SK-MEL-5 (cell line): ENCODE measurements around the gene CC2D1B. TPM values are rescaled to one million over a fixed set of nuclear protein-coding genes. Genes with fewer than 3 reads are reported as not detected.
"Not testable (repeated sequence)": the region's sequence is repeated elsewhere in the genome, so short reads cannot be mapped to it uniquely, and the experiment has no call there.

ENCODE experiments used
- DNase-seq: peaks from one replicate; pipeline ENCODE4 v3.0.0-alpha.2; 2016; ENCODE audit warnings: low read depth, low spot score
- in situ Hi-C: cut with HindIII; loops from 2 replicates; pipeline ENCODE4 v1.10.0; 2016; ENCODE audit warnings: low sequenced_read_pairs, high pct_unique_total_duplicates, low pct_unique_long_range_greater_than_20kb
- polyA plus RNA-seq, 2 experiments: library from polyadenylated mRNA; depleted of rRNA; stranded (reverse); fragments of >200 nt; gene quantifications; 2 replicates each; pipeline ENCODE4 v1.2.3, GENCODE V29; 2015
- total RNA-seq: library from RNA; depleted of rRNA; stranded (reverse); fragments of >200 nt; shearing (Covaris generic); gene quantifications from 2 replicates; pipeline ENCODE4 v1.2.3, GENCODE V29; 2014; rRNA removed

The CC2D1B gene
- 38.5 and 41.9 TPM in 2 replicates for total RNA-seq
- 38.2 and 51.8 TPM in 2 replicates for polyA plus RNA-seq (2015; cell fraction: cytosol; rRNA removed)
- polyA plus RNA-seq (2015; cell fraction: nucleus; rRNA removed), result 143 and 151 TPM in 2 replicates

- in situ Hi-C loops, result no loop called here
- DNase-seq, result peak; percentile 96
These were observed at the start of gene CC2D1B for GRCh38 chr1:52365746-52366516. Gene CC2D1B, minus strand, starts transcription at chr1:52366205. Its CDS starts 1,585 bp downstream, at chr1:52364620.

GRCh38 chr1:52414942-52415341, 48.9 kb upstream of the CC2D1B start:
- DNase-seq, result no peak
- in situ Hi-C loops, result no loop called here

- in situ Hi-C loops, result no loop called here
- DNase-seq, result no peak
These were observed 47.5 kb upstream of the CC2D1B start for GRCh38 chr1:52413410-52413989.

- no peak for DNase-seq
- in situ Hi-C loops, result no loop called here
These were observed 39.0 kb upstream of the CC2D1B start for GRCh38 chr1:52404975-52405338.

- DNase-seq, result peak; percentile 96
- in situ Hi-C loops, result no loop called here
These were observed 38.3 kb upstream of the CC2D1B start, which contains the start of the genes ORC1 and PRPF38A for GRCh38 chr1:52404116-52404974. Gene ORC1, minus strand, starts transcription at chr1:52404423. Its CDS starts 2,200 bp downstream, at chr1:52402223. Gene PRPF38A, plus strand, starts transcription at chr1:52404602. Its CDS starts 148 bp downstream, at chr1:52404750.

- in situ Hi-C loops, result no loop called here
- peak; percentile 54 for DNase-seq
These were observed 37.6 kb upstream of the CC2D1B start for GRCh38 chr1:52403566-52404115.

- no peak for DNase-seq
- in situ Hi-C loops, result no loop called here
These were observed 36.8 kb upstream of the CC2D1B start for GRCh38 chr1:52402860-52403240.

GRCh38 chr1:52400131-52400530, 34.1 kb upstream of the CC2D1B start:
- in situ Hi-C loops, result no loop called here

GRCh38 chr1:52399629-52400028, 33.6 kb upstream of the CC2D1B start:
- DNase-seq, result no peak
- in situ Hi-C loops, result no loop called here

More at GRCh38 chr1:52400131-52400530, 34.1 kb upstream of the CC2D1B start:
- no peak for DNase-seq

GRCh38 chr1:52393174-52393573, 27.2 kb upstream of the CC2D1B start:
- in situ Hi-C loops, result no loop called here
- no peak for DNase-seq

GRCh38 chr1:52386458-52386857, 20.5 kb upstream of the CC2D1B start:
- DNase-seq, result no peak
- in situ Hi-C loops, result no loop called here

- peak; percentile 64 for DNase-seq
- in situ Hi-C loops, result no loop called here
These were observed 19.4 kb upstream of the CC2D1B start for GRCh38 chr1:52385376-52385775.

- DNase-seq, in situ Hi-C loops: not testable (repeated sequence)
These were observed 3.8 kb upstream of the CC2D1B start for GRCh38 chr1:52369851-52370250.

GRCh38 chr1:52368383-52369172, 2.6 kb upstream of the CC2D1B start:
- in situ Hi-C loops, result no loop called here
- peak; percentile 57 for DNase-seq

- no peak for DNase-seq
- in situ Hi-C loops, result no loop called here
These were observed 1.3 kb upstream of the CC2D1B start for GRCh38 chr1:52367272-52367671.

GRCh38 chr1:52366517-52366827, 467 bp upstream of the CC2D1B start:
- no peak for DNase-seq
- in situ Hi-C loops, result no loop called here

- in situ Hi-C loops, result no loop called here
- peak; percentile 57 for DNase-seq
These were observed 797 bp downstream of the CC2D1B start for GRCh38 chr1:52365071-52365745.
